GM18867 (cell line): ENCODE measurements around the gene PRELID1.

Source experiments
- ATAC-seq: cut with Tn5 transposase; IDR thresholded peaks from one replicate; pipeline ENCODE4 v1.9.1; 2021; ENCODE audit warnings: mild to moderate bottlenecking, moderate library complexity; ENCODE audit not compliant: unreplicated experiment

Gene PRELID1

DNA sequence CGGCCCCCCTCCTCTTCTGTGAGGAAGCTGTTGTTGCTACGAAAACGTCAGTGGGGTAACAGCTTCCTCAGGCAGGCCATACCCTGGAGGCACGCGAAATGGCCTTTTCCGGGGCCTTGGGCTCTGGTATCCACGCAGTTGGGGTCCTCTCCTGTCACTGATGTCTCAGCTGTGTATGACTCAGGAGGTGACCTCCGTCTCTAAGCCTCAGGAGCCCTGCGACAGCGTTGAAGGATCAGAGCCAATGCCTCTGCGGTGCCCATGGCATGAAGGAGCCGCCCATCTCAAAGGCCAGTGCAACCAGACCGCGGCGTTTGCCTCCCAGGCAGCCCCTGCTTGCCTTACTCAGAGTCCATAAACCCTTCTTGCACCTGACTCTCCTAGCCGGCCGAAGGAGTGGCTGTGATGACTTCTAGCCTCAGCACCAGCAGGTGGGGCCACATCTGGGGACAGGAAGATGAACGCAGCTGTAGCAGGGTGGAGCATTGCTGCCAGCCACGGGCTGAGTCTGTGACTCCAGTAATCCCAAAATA, 9.1 kb downstream of the PRELID1 start:
- peak; percentile 23 for ATAC-seq

DNA sequence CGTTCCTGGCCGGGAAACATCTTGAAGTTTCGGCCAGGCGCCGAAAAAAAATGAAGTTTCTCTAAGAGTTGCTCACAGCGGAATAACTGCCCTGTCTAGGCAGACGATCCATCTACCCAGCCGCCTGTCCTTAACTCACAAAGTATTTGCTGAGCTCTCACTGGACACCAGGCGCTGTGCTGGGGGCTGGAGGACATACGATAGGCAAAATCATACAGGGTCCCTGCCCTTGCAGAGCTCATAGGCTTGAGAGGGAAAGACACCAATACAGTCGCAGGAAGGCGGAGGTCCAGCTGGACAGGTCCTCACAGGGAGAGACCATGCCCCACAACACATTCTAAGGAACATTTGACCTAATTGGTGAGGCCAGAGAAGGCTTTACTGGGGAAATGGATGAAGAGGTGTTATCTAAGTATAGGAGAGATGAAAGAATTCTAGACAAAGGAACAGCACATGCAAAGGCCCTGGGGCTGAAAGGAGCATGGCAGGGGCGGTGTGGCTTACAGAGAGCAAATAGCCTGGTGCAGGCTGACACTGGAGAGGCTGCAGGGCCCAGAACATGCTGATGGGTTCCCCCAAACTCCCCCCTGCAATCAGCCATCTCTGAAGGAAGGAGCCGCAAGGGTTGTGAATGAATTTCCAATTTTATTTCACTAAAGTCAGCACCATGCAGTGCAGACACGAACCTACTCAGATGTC, 10.1 kb downstream of the PRELID1 start:
- no peak for ATAC-seq

DNA sequence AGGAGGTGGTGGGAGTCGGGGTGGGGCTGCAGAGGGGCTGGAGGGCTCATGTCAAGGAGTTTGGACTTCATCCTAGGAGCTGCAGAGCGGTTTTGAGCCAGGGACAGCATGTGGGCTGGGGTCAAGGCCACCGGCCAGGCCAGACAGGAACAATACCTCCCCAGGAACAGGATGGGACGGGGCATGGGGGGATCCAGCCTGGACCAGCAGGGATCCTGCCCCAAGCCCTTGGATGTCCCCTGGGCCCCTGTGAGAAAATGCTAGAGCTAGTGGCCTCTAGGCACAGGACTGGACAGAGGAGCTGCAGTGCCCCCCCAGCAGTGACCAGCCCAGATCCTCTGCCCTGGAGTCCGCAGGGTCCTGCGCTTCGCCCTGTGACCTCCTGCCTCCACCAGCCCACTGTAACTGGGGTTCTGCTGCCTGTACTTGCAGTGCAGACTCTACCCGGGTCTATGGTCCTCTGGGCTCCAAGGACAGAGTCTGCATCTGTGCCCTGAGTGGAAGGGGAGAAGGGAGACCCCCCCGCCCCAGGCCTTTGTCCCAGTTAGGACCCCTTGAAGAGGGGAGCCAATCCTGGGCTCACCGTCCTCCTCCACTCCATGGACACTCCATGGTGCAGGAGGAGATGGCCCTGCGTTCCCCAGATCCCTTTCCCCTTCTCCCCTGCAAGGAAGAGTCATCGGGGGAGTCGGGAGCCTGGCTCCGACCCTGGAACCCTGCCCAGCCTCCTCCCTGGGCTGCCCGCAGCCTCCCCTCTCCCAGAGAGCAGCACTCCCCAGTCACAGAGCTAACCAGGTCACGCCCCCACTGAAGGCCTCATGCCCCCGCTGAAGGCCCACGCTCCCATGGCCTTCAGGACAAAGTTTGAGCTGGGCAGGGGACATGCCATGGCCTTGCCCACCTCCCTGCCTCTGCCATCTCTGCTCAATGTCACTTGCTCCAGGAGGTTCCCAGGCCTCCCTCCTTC, 11.1 kb downstream of the PRELID1 start:
- no peak for ATAC-seq

DNA sequence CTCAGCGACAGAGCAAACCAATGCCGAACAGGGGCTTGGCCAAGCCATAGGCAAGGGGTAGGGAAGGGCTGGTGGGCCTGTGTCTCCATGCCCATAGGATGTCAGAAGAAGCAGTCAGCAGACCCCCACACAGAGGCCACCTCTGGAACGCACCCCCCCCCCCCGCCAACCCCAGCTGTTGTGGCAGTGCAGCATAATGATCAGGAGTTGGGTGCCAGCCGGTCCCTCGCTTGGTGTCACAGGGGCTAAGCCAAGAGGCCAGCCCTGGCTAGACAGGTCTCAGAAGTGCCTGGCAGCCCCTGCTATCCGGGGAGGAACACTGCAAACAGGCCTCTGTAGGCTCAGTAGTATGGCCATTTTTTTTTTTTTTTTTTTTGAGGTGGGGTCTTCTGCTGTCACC, 11.8 kb downstream of the PRELID1 start:
- no peak for ATAC-seq

DNA sequence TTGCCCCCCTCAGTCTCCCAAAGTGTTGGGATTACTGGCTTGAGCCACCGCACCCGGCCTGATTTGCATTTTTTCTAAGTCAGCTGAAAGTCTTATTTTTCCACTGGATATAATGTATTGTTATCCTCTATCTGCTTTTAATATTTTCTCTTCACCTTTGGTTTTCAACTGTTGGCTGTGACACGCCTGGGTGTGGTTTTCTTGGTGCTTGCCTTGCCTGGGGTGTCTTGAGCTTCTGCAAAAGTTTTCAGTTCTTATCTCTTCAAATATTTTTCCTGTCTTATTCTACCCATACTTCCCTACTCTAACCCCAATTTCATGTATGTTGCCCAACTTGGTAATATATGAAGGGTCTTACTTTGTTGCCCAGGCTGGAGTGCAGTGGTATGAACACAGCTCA, 12.4 kb downstream of the PRELID1 start:
- ATAC-seq, result no peak

DNA sequence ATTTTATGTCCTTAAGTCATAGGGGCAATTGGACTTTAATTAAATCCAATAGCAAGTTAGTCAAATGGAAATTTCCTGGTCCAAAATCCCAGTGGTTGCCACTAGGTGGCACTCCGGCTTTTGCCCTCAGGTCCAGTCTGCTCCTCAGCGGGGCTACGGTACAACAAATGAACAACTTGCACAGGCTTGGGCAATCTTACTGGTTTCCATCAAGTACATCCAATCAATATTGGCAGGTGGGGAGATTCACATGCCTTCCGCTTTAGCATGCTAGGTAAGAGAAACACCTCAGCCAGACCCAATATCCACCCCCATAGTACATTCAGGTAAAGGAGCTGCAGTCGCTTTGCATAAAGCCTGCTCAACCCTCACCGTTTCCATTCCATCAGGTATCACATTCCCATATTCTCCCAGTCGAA, 14.4 kb downstream of the PRELID1 start:
- no peak for ATAC-seq

DNA sequence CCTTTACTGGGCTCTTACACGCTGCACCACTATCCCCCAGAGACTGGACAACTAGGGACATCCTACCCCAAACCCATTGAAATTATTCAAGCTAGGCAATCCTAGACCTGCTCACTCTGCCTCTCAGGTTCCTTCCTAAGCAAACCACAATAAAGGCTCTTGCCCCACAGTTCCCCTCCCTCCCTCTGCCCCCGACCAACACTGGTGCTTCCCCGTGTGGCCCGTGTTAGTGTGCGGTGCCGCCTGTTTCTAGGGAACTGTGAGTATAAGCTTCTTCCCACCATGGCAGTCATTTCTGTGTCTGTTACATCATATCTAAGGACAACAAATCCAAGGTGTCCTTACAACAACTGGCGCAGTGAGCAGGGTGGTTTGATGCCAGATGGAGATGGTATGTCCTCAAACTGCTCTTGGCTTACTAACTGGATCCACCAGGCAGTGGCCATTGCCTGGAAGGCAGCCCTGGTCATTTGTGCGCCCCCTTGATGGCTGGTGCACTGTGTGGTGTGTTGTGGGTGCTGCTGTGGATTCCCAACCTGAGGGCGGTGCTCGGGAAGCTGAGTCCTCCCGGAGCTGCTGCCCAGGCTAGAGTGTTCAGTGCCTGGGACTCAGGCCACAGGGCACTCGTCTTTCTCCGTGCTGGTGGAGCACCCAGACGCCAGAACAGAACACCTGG, 16.5 kb downstream of the PRELID1 start:
- ATAC-seq, result no peak

DNA sequence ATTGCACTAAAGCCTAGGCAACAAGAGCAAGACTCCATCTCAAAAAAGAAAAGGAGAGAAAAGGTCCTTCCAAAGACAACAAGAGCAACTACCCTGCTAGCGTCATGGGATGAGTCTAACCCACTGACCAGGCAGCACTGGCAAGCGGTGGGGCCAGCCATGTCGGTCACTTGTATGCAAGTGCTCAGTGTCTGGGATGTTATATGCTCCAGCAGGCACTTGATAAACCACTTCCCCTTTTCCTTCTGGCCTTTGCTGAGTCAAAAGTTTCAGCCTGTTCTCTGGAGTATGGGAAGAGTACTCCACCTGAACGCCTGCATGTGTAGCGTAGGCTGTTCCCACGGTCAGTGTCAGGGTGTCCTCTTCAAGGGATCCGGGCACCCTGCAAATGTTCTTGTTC, 17.3 kb downstream of the PRELID1 start:
- ATAC-seq, result no peak

DNA sequence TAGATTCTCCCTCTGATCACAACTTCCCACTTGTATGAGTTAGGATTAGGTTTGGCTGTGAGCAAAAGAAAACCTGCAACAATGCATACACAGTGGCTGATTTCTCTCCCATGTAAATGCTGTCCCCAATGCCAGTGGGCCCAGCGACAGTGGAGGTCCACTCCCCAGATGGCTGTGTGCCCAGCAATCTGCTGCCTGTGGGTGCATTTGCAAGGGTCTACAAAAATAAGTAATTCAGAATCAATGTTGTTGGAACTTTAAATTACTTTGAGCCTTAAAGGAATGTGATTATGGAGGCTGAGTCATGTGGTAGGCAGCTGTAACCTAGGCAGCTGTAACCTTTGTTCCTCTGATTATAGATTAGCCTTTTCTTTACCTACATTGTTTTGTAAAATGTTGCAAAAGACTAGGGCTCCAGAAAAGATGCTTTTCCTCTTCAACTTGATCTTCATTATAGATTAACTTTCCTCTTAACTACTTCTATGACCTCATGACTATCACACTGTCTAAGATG, 22.3 kb downstream of the PRELID1 start:
- no peak for ATAC-seq

DNA sequence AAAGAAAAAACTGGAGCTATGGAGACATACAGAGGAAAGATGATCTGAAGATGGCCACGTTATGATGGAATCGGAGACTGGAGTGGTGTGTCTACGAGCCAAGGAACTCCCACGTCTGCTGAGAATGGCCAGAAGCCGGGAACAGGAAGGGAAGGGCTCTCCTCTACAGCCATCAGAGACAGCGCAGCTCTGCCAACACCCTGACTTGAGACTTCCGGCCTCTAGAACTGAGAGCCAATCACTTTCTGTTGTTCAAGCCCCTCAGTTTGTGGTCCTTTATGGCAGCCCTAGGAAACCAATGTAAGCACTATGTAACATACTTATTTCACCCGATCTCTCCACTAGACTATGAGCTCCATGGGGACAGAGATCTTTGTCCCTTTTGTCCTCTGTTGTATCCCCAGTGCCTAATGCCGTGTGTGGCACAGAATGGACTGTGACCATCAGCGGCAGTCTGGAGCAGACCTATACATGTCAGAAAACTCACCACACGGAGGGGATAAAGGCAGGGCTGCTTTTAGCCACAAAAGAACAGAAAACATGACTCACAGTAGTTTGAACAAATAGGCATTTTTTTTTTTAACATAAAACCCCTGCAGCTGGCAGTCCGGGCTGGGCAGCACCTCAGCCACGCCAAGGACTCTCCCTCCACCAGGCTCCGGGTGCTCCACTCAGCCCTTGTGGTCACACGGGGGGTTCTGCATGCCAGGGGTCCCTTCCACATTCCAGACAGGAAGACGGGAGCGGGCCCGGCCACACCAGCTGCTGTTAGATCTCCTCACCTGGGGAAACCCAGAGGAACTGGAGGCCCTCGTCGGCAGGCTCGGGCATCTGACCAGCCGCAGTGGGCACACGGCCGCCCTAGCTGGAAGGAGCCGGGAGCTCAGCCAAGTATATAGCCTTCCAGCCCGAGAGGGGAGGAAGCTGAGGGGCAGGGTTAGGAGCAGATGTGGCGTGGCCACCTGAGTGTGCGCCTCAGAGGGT, 24.2 kb downstream of the PRELID1 start:
- ATAC-seq, result no peak

DNA sequence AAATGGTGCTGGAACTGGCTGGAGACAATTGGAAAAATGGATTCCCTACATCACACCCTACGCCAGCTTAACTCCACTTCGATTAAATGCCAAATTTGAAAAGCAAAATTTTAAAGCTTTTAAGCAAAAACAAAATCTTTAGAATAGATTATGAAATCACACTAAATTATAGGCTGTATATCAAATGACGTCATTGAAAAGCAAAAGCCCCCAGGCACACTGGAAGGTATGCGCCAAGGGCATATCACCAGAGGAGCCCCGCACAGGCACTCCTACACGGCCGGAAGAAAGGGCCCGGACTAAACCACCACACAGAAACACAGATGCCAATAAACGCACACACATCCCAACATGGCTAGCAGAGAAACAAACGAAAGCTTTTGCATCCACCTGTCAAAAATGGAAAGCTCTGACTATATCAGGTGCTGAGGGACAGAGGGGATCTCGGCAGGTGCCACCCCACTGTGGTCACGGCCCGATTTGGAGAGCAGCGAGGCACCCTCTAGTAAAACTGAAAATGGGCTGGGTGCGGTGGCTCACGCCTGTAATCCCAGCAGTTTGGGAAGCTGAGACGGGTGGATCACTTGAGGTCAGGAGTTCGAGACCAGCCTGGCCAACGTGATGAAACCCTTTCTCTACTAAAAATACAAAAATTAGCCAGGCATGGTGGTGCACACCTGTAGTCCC, 25.1 kb downstream of the PRELID1 start:
- no peak for ATAC-seq

DNA sequence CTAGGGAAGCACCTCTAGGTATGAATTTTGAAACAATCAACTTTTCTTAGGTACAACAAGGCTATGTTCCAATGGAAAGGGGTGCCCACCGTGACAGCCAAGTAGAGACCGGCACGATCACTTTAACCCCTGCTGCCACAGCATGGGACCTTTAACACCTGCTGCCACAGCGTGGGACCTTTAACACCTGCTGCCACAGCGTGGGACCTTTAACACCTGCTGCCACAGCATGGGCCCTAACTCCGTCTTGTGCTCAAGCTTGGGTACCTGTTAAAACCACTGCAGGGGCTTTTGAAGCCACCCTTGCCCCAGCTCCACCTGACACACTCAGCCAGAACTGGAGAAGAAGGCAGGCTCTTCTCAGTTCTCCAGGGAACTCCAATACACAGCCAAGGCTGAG, 26.3 kb downstream of the PRELID1 start:
- no peak for ATAC-seq

DNA sequence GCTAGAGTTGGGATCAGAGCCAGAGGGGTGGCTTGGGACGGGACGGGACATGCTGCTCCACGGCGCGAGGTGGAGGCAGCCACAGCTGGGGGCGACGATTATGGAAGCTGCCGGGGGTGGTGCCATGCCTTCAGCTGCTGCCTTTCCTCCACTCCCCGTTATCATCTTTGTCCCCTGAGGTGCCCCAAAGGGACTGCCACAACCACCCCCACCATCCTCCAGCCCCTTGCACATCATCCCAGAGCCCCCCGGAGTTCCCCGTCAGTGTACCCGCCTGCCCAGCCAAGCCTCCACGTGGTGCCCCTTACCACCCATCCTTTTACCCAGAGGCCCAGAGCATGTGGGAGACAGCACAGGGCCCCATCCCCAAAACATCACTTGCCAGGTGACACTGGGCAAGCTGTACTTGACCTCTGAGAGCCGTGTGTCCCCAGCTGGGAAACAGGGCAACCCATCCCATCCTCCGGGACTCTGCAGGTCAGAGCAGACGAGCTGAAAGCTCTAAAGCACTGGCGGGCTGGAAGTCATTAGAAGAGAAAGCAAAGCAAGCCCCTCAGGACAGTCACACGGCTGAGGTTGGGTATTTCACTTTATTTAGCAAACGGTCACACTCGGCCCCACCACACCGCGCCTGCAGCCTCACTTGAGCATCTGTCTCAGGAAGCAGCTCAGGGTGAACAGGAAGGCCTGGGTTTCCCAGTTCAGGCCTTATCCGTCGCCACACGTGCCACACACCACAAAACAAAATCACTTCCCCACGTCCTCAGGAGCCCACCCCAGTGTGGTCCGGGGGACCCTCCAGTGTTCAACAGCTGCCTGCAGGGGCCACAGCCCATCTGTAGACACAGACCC, 27.6 kb downstream of the PRELID1 start:
- no peak for ATAC-seq

DNA sequence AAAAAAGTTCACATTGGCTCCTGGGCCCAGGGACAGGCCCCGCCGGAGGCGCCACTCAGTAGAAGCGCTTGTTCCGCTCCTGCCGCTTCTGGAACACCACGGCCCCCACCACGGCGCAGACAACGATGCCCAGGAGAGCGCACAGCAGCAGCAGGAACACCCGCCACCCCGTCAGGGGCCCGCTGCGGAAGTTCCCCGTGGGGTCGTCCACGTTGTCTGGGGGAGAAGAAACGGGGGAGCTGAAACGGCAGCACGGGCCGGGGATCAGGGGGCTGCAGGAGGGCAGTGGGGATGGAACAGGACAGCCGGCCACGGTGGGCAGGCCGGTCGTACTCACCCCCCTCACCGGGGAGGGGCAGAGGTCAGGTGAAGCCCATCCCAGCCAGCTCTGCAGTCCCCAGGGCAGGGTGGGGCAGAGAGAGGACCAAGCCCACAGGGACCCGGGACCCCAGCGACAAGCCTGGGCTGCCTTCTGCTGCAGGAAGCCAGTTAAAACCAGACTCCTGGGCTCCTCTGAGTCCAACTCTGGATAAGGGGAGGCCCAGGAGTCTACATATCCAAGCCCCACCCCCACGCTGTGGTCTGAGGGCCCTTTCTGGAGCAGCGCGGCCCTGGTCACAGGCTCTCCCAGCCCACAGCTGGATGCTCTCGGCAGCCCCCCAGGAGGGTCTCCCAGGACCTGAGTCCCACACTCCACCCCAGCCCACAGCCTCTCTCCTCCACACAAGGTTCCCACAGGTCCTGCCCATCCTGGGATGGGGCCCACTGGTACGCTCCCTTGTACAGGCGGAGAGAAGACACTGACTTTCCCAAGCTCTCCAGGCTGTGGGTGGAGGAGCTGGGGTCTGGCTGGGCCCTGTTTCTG, 28.7 kb downstream of the PRELID1 start:
- no peak for ATAC-seq

DNA sequence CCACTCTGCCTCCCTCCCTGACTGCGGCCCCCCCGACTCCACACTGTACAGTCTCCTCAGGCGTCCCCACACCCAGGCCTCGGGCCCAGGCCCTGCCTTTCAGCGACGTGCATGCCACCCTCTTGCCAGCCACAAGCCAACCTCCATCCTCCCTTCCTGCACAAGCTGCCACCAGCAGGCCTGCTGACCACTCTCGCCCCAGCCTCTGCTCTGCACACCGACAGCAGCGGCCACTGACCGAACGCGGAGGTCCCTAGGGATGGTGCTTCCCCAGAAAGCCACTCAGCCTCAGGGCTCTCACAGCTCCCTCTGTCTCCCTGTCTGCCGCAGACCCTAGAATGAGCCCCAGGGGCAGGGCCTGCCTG, 29.3 kb downstream of the PRELID1 start:
- ATAC-seq, result no peak

DNA sequence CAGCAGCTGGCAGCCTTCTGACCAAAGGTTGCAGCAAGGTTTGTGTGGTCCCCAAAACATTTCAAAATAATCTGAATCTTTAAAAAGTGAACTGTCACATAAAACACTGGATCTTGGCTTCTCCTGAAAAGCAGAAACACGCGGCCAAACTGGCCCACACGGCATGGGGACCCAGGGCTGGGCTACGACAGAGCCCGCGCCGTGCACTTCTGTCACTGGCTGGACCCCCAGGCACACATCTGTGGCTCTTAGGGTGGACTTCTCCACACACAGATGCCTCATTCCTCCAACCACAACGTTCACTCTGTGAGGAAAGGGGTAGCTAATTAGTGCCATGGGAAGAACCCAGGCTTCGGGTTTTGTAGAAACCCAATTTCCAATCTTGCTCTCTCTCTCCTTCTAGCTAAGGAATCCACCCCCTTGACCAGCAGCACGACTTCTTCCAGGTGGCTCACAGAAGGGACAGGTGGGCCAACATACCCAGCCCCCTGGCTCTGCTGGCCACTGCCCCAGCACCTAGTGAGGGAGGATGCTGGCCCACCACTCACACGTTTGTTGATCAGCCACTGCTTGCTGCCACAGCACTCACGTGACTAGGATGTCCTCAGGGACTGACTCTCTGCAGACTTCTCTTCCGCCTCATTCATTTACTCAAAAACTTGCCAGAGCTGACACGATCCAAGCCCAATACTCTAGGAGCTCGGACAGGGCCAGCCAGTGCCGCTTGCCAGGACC, 30.0 kb downstream of the PRELID1 start:
- ATAC-seq, result no peak

DNA sequence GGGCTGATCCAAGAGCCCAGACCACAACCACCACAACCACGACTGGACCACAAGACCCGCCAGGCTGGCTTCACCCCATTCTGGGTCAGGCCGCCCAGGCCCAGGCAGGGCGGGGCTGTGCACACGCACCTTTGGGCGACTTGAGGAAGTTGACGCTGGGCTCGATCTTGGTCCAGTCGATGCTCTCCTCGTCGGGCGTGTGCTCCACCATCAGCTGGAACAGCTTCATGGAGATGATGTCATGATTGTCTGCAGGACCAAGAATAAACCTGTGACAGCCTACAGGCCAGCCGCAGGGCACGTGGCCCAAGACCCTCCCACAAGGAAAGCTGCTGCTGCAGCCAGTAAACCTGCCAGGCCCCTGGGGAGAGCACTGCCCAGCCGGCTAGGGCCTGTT, 30.6 kb downstream of the PRELID1 start:
- ATAC-seq, result no peak
